Astrocyte (in vitro differentiated cells and primary cell): ENCODE measurements around the gene SEMA7A. TPM values are rescaled to one million over a fixed set of nuclear protein-coding genes. Genes with fewer than 3 reads are reported as not detected.
A peak's percentile ranks its signal among the peaks of the same experiment; 100 is the strongest.

ENCODE experiments used
- DNase-seq: peaks from one replicate; pipeline ENCODE4 v3.0.0-alpha.2; 2010; ENCODE audit warnings: low read depth
- FAIRE-seq: peaks from 2 replicates; lab custom pipeline; 2011; peaks lifted over from hg19 to GRCh38; lab: Jason Lieb, UNC
- H2AFZ ChIP-seq: 2 replicates; pipeline ENCODE4 v1.6.0; 2012; ENCODE audit warnings: low read depth, low read length, inconsistent platforms
- H3K27ac ChIP-seq: 2 replicates; pipeline ENCODE4 v1.5.1; 2011; ENCODE audit warnings: low read depth, low read length, inconsistent platforms
- H3K27me3 ChIP-seq: 2 replicates; pipeline ENCODE4 v1.6.0; 2011; ENCODE audit warnings: low read length, inconsistent platforms; ENCODE audit not compliant: insufficient read depth
- H3K36me3 ChIP-seq: 2 replicates; pipeline ENCODE4 v1.5.1; 2011; ENCODE audit warnings: low read length, inconsistent platforms; ENCODE audit not compliant: insufficient read depth
- H3K4me1 ChIP-seq: 2 replicates; pipeline ENCODE4 v1.5.1; 2011; ENCODE audit warnings: low read length, inconsistent platforms; ENCODE audit not compliant: insufficient read depth
- H3K4me2 ChIP-seq: 2 replicates; pipeline ENCODE4 v1.6.0; 2012; ENCODE audit warnings: low read length, inconsistent platforms
- H3K4me3 ChIP-seq: 2 replicates; pipeline ENCODE4 v1.5.1; 2011; ENCODE audit warnings: low read depth, mild to moderate bottlenecking, low read length, inconsistent platforms; ENCODE audit not compliant: insufficient read depth
- H3K79me2 ChIP-seq: 2 replicates; pipeline ENCODE4 v1.6.0; 2012; ENCODE audit warnings: mild to moderate bottlenecking, low read length, inconsistent platforms; ENCODE audit not compliant: insufficient read depth
- H3K9ac ChIP-seq: 2 replicates; pipeline ENCODE4 v1.6.0; 2012; ENCODE audit warnings: mild to moderate bottlenecking, low read length, inconsistent platforms
- H3K9me3 ChIP-seq: 2 replicates; pipeline ENCODE4 v1.5.1; 2012; ENCODE audit warnings: low read depth, mild to moderate bottlenecking, low read length, inconsistent platforms; ENCODE audit not compliant: insufficient read depth
- H4K20me1 ChIP-seq: 2 replicates; pipeline ENCODE4 v1.6.0; 2012; ENCODE audit warnings: low read length, inconsistent platforms; ENCODE audit not compliant: insufficient read depth
- H3K27ac Mint-ChIP-seq: one replicate; pipeline ENCODE4 v1.8.0; 2021; ENCODE audit warnings: mild to moderate bottlenecking, mixed read lengths; ENCODE audit not compliant: unreplicated experiment
- H3K27me3 Mint-ChIP-seq: one replicate; pipeline ENCODE4 v1.8.0; 2021; ENCODE audit warnings: low read depth, mixed read lengths; ENCODE audit not compliant: unreplicated experiment
- H3K36me3 Mint-ChIP-seq: one replicate; pipeline ENCODE4 v1.8.0; 2021; ENCODE audit warnings: low read depth, mixed read lengths; ENCODE audit not compliant: unreplicated experiment
- H3K4me1 Mint-ChIP-seq: one replicate; pipeline ENCODE4 v1.8.0; 2021; ENCODE audit warnings: low read depth, mixed read lengths; ENCODE audit not compliant: unreplicated experiment
- H3K4me3 Mint-ChIP-seq: one replicate; pipeline ENCODE4 v1.8.0; 2021; ENCODE audit warnings: mild to moderate bottlenecking, moderate library complexity, mixed read lengths; ENCODE audit not compliant: unreplicated experiment
- H3K9me3 Mint-ChIP-seq: one replicate; pipeline ENCODE4 v1.8.0; 2021; ENCODE audit warnings: mild to moderate bottlenecking, mixed read lengths; ENCODE audit not compliant: unreplicated experiment
- CTCF ChIP-seq: IDR thresholded peaks from 2 replicates; pipeline ENCODE4 v1.5.1; 2011; ENCODE audit warnings: low read depth, mild to moderate bottlenecking, inconsistent platforms, low read length, moderate library complexity; ENCODE audit not compliant: insufficient read depth
- EZH2 ChIP-seq: IDR thresholded peaks from 2 replicates; pipeline ENCODE4 v1.6.1; 2012; ENCODE audit warnings: mild to moderate bottlenecking, low read length, inconsistent platforms; ENCODE audit not compliant: insufficient read depth
- total RNA-seq: library from RNA; stranded (reverse); gene quantifications from 2 replicates; pipeline ENCODE4 v1.2.1, GENCODE V29; 2021

Gene SEMA7A
- total RNA-seq, 1 donor from 2014 or later, result 26.7 TPM

- Histone ChIP-seq H3K79me2 (no peaks in the 10 kb centered on the region), H3K4me3 (no peak overlapping the region), H4K20me1 (no peaks in the 10 kb centered on the region), H3K27me3 (no peaks in the 10 kb centered on the region), H3K9ac (no peak overlapping the region), H2AFZ (peak overlapping the region; percentile 37), H3K36me3 (peaks cover 12% of the 10 kb centered on the region), H3K4me2 (peak overlapping the region; percentile 56), H3K27ac (no peak overlapping the region), H3K4me1 (peaks cover 10% of the 10 kb centered on the region), H3K9me3 (no peaks in the 10 kb centered on the region)
- no peaks in the 10 kb centered on the region for H3K9me3 Mint-ChIP-seq
- DNase-seq (peak; percentile 82), FAIRE-seq (no peak)
- H3K4me3 Mint-ChIP-seq, result no peak overlapping the region
- TF ChIP-seq CTCF (no peak), EZH2 (no peak)
- no peak overlapping the region for H3K27ac Mint-ChIP-seq
- H3K36me3 Mint-ChIP-seq, result peaks cover 25% of the 10 kb centered on the region
- peaks cover 9% of the 10 kb centered on the region for H3K27me3 Mint-ChIP-seq
- H3K4me1 Mint-ChIP-seq, result peaks cover 16% of the 10 kb centered on the region
These were observed 9.5 kb upstream of the SEMA7A start for GRCh38 chr15:74443100-74443909.

GRCh38 chr15:74442604-74443003, 8.8 kb upstream of the SEMA7A start:
- H3K79me2 ChIP-seq, result no peaks in the 10 kb centered on the region
- H3K4me2 ChIP-seq, result peak overlapping the region; percentile 56
- TF ChIP-seq CTCF (no peak), EZH2 (no peak)
- H3K9me3 ChIP-seq, result no peaks in the 10 kb centered on the region
- Mint-ChIP-seq H3K27me3 (peaks cover 9% of the 10 kb centered on the region), H3K36me3 (peaks cover 20% of the 10 kb centered on the region), H3K4me3 (peak overlapping the region; percentile 15), H3K4me1 (peaks cover 16% of the 10 kb centered on the region), H3K9me3 (no peaks in the 10 kb centered on the region), H3K27ac (no peak overlapping the region)
- FAIRE-seq, result no peak
- no peak overlapping the region for H3K27ac ChIP-seq
- H3K4me1 ChIP-seq, result peaks cover 10% of the 10 kb centered on the region
- no peaks in the 10 kb centered on the region for H3K27me3 ChIP-seq
- H2AFZ ChIP-seq, result peak overlapping the region; percentile 37
- H3K36me3 ChIP-seq, result peaks cover 6% of the 10 kb centered on the region
- H4K20me1 ChIP-seq, result no peaks in the 10 kb centered on the region
- H3K4me3 ChIP-seq, result no peak overlapping the region
- H3K9ac ChIP-seq, result no peak overlapping the region
- DNase-seq, result no peak

GRCh38 chr15:74442063-74442462, 8.3 kb upstream of the SEMA7A start:
- Histone ChIP-seq H3K9ac (no peak overlapping the region), H2AFZ (no peak overlapping the region), H4K20me1 (no peaks in the 10 kb centered on the region), H3K9me3 (no peaks in the 10 kb centered on the region), H3K4me3 (no peak overlapping the region), H3K4me1 (peaks cover 10% of the 10 kb centered on the region), H3K27me3 (no peaks in the 10 kb centered on the region), H3K36me3 (peaks cover 3% of the 10 kb centered on the region), H3K4me2 (no peak overlapping the region), H3K79me2 (no peaks in the 10 kb centered on the region), H3K27ac (no peak overlapping the region)
- H3K27ac Mint-ChIP-seq, result no peak overlapping the region
- peaks cover 16% of the 10 kb centered on the region for H3K4me1 Mint-ChIP-seq
- H3K27me3 Mint-ChIP-seq, result peaks cover 9% of the 10 kb centered on the region
- TF ChIP-seq EZH2, result no peak
- TF ChIP-seq CTCF, result no peak
- FAIRE-seq (no peak), DNase-seq (no peak)
- H3K36me3 Mint-ChIP-seq, result peaks cover 20% of the 10 kb centered on the region
- no peaks in the 10 kb centered on the region for H3K9me3 Mint-ChIP-seq
- H3K4me3 Mint-ChIP-seq, result no peak overlapping the region
